ENCODE data around the gene MMP24.
A peak's percentile ranks its signal among the peaks of the same experiment; 100 is the strongest.

MMP24 gene

DNA sequence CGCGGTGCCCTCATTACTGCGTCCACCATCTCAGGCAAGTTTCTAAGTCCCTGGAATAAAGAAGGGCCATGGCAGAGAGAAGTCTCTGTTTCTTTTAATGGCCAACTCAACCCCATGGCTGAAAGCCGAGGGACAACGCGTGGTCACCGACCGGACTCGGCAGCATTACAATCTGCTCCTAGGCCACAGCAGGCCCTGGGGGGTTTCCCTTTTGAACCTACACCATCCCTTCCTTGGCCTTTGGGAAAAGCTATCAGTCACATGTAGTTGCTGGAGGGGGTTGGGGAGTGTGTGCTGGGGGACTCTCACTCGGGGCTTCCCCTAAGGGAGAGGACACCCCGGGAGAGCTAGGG, 76.9 kb downstream of the MMP24 start:
- no peak for TF ChIP-seq CTCF (IDR thresholded peaks at IDR 0.05; ENCODE audit: extremely low read depth, insufficient read depth, missing control alignments)
- in situ Hi-C loops (cut with MboI; ENCODE audit: low pct_unique_long_range_greater_than_20kb, low sequenced_read_pairs, unreplicated experiment) = loop anchor here (10.0 kb wide), 1 partner anchor 141 kb away; no protein-coding TSS in a partner anchor
- DNase-seq (ENCODE audit: low spot score) = no peak

- TF ChIP-seq CTCF (IDR thresholded peaks at IDR 0.05; ENCODE audit: extremely low read depth, insufficient read depth, missing control alignments) = peak; percentile 91
- in situ Hi-C loops (cut with MboI; ENCODE audit: low pct_unique_long_range_greater_than_20kb, low sequenced_read_pairs, unreplicated experiment) = loop anchor here (10.0 kb wide), 1 partner anchor 141 kb away; no protein-coding TSS in a partner anchor
- peak; percentile 88 for DNase-seq (ENCODE audit: low spot score)
Observed at GRCh38 chr20:35303735-35304491, 77.4 kb downstream of the MMP24 start.

DNA sequence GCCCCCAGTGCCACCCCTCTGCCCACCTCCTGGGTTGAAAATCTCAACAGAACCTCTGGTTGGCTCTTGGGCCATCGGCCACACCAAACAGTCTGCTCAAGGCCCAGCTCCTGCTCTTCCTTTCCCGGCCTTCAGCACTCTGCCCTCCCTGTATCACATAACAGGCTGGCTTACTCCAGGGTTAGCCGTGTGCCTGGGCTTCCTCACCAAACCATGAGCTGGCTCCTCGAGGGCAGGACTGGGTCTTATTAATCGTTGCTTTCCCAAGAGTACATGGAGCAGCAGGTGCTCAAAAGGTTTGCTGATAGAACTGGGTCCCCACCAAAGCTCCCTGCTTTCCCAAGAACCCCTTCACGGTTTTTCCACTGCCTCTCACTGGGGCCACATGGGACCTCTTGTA, 78.5 kb downstream of the MMP24 start:
- no peak for TF ChIP-seq CTCF (IDR thresholded peaks at IDR 0.05; ENCODE audit: extremely low read depth, insufficient read depth, missing control alignments)
- DNase-seq (ENCODE audit: low spot score) = no peak
- in situ Hi-C loops (cut with MboI; ENCODE audit: low pct_unique_long_range_greater_than_20kb, low sequenced_read_pairs, unreplicated experiment) = loop anchor here (10.0 kb wide), 1 partner anchor 140 kb away; no protein-coding TSS in a partner anchor

DNA sequence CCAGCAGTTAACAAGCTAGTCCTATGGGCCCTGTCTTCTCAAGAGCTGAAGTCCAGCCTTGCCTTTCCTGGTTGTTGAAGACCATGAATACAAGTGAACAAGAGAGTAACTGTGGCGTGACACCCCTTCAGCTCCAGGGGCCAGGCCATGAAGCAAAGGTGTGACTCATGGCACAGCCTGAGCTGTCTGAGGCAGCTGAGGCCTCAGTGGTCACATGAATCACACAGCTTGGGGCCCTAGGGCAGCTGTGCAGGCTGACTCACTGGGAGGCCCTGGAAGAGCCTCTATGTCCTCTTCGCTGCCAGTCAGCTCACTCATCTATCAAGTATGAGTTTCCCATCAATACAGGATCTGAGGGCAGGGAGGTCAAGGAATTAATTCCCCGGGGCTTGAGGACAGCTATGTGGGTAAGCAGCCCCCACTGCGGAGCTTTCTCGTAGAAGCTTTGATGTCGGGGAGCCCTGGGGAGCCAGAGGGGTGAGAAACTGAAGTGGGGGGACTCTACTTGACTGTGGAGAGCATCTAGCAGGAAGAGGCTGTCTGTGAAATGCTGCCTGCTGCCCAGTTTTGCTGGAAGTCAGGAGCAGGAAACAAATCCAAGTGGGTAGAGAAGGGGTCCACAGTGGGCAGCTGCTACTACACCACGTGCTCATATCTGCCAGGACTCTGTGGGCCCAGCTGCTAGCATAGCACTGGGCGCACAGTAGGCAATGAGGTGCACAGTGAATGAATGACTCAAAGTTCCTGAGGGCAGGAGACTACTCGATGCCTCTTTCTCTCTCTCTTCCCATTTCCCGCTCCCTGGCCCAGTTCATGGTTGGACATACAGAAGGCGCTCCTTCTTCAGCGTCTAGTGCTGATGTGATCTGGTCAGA, 79.4 kb downstream of the MMP24 start:
- no peak for TF ChIP-seq CTCF (IDR thresholded peaks at IDR 0.05; ENCODE audit: extremely low read depth, insufficient read depth, missing control alignments)
- no peak for DNase-seq (ENCODE audit: low spot score)
- in situ Hi-C loops (cut with MboI; ENCODE audit: low pct_unique_long_range_greater_than_20kb, low sequenced_read_pairs, unreplicated experiment) = loop anchor here (10.0 kb wide), 1 partner anchor 139 kb away; no protein-coding TSS in a partner anchor

DNA sequence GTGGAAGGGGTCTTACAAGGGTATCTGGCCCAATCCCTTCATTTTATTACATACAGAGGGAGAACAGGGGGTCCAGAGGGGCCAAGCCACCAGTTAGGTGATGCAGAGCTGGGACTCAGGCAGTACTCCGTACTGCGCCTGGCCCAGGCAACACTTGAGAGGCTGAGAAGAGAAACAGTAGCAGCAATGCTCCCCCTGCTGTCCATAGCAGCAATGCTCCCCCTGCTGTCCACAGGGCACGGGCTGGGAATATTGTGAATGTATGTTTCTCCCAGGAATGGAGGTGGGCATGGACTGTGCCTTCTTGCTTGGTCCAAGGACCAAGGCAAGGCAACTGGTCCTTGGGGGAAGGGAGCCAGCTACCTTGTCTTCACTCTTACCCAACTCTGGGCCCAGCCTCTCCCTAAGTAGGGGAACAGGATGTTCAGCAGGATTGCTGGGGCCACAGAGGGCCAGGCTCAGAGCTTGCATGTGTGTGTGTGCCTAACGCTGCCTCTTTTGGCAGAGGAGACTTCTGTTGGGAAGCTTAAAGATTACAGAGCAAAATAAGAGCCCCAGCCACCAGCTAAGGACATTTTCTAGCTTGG, 80.5 kb downstream of the MMP24 start:
- peak; percentile 68 for TF ChIP-seq CTCF (IDR thresholded peaks at IDR 0.05; ENCODE audit: extremely low read depth, insufficient read depth, missing control alignments)
- in situ Hi-C loops (cut with MboI; ENCODE audit: low pct_unique_long_range_greater_than_20kb, low sequenced_read_pairs, unreplicated experiment) = loop anchor here (10.0 kb wide), 1 partner anchor 138 kb away; no protein-coding TSS in a partner anchor
- DNase-seq (ENCODE audit: low spot score) = no peak

All from GM13977 (cell line).